BLaER1 treated with 17β-estradiol and CSF1 and Interleukin-3, amounts not matched to agents 10 nM and 100 nM (cell line): ENCODE measurements around the gene SNX10.

Experiments
- H3K27ac ChIP-seq, 11 experiments: shearing (Covaris generic); formaldehyde crosslinking; 2 replicates each; pipeline ENCODE4 v1.8.1; 2022
- H3K27me3 ChIP-seq, 11 experiments: shearing (Covaris generic); formaldehyde crosslinking; 2 replicates each; pipeline ENCODE4 v1.8.1; 2022
- H3K36me3 ChIP-seq, 11 experiments: shearing (Covaris generic); formaldehyde crosslinking; 2 replicates each; pipeline ENCODE4 v1.8.1; 2022
- H3K4me1 ChIP-seq, 10 experiments: shearing (Covaris generic); formaldehyde crosslinking; 2 replicates each; pipeline ENCODE4 v1.8.1; 2022
- H3K4me2 ChIP-seq, 11 experiments: shearing (Covaris generic); formaldehyde crosslinking; 2 replicates each; pipeline ENCODE4 v1.8.1; 2022
- H3K4me3 ChIP-seq, 10 experiments: shearing (Covaris generic); formaldehyde crosslinking; 2 replicates each; pipeline ENCODE4 v1.8.1; 2022
- H3K9ac ChIP-seq, 11 experiments: shearing (Covaris generic); formaldehyde crosslinking; 2 replicates each; pipeline ENCODE4 v1.8.1; 2022
- H3K9me3 ChIP-seq, 11 experiments: shearing (Covaris generic); formaldehyde crosslinking; replicated peaks in 1 of 11; 2 replicates each; pipeline ENCODE4 v1.8.1; 2022
- H4K20me1 ChIP-seq, 11 experiments: shearing (Covaris generic); formaldehyde crosslinking; 2 replicates each; pipeline ENCODE4 v1.8.1; 2022
- Cebpa-rat ChIP-seq, 11 experiments: shearing (Covaris generic); IDR thresholded peaks; 2 replicates each; pipeline ENCODE4 v1.8.1; 2022

SNX10 gene

DNA sequence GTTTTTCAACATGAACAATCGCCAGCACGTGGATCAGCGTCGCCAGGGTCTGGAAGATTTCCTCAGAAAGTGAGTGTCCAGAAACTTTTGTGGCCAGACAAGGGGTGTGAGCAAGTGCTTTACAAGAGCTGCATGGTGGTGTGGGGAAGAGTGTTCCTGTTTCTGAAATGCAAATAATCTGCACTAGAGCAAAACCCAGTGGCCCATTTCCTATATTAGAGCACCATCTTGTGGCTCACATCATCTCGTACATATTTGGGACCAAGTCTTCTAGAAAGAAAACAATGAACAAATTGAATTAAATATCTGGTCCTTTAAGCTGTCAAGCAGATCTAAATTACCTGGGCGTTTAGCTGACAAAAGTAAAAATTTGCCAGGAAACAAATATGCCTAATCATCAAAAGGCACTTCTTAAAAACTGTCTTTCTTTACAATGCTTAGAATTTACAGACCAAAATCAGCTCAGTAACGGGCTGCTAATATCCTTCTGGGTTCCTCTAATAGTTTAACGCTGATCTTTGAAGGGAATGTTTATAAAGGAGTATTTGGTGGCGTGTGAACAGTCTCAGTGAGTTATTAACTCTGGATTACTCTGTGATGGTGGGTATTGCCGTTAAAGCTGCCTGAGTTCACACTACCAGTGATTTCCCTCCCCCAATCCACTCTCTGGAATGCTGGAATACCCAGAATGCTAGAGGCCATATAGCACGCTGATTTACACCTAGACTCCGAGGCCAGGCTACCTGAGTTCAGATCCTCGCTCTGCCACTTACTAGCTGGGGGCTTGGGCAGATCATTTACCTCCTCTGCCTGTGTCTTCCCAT, 73.6 kb downstream of the SNX10 start:
- peaks cover 7 to 22% (median 12%) of the 10 kb centered on the region in 10 experiments for H3K4me1 ChIP-seq
- no peak overlapping the region for H3K4me3 ChIP-seq
- peaks cover 0 to 11% (median 0%) of the 10 kb centered on the region in 11 experiments; a peak in 2 of 22 replicates for H4K20me1 ChIP-seq
- H3K27ac ChIP-seq, result no peak overlapping the region
- H3K36me3 ChIP-seq, result no peaks in the 10 kb centered on the region
- no peaks in the 10 kb centered on the region for H3K9me3 ChIP-seq
- peak overlapping the region in 2 of 11 experiments; percentile 21 to 41; a peak in 3 of 22 replicates for H3K4me2 ChIP-seq
- no peak overlapping the region for H3K9ac ChIP-seq
- H3K27me3 ChIP-seq, result peaks cover 1 to 5% (median 3%) of the 10 kb centered on the region in 11 experiments; a peak in 21 of 22 replicates
- no peak for TF ChIP-seq Cebpa-rat (IDR thresholded peaks at IDR 0.05)

DNA sequence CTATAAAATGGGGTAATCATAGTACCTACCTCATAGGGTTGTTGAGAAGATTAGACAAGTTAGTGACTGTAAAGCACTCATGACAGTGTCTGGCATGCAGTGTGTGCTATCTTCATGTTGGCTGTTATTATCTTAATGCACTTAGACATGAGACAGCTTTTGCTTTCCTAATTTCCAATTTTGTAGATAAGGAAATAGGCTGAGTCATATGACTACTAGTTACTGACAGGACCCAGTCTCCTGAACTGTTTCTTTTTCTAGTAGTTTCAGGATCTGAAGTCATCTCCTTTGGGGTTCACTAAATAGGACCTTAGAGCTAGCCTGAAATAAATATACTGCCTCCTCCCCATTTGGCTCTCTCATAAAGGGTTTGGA, 74.2 kb downstream of the SNX10 start:
- no peak for TF ChIP-seq Cebpa-rat (IDR thresholded peaks at IDR 0.05)
- H3K9me3 ChIP-seq, result no peaks in the 10 kb centered on the region
- H3K27me3 ChIP-seq, result peaks cover 7 to 11% (median 9%) of the 10 kb centered on the region in 11 experiments
- H4K20me1 ChIP-seq, result peaks cover 0 to 12% (median 0%) of the 10 kb centered on the region in 11 experiments; a peak in 2 of 22 replicates
- H3K4me1 ChIP-seq, result peaks cover 8 to 23% (median 11%) of the 10 kb centered on the region in 10 experiments
- no peak overlapping the region for H3K4me2 ChIP-seq
- H3K4me3 ChIP-seq, result no peak overlapping the region
- H3K36me3 ChIP-seq, result no peaks in the 10 kb centered on the region
- H3K9ac ChIP-seq, result no peak overlapping the region
- H3K27ac ChIP-seq, result no peak overlapping the region

DNA sequence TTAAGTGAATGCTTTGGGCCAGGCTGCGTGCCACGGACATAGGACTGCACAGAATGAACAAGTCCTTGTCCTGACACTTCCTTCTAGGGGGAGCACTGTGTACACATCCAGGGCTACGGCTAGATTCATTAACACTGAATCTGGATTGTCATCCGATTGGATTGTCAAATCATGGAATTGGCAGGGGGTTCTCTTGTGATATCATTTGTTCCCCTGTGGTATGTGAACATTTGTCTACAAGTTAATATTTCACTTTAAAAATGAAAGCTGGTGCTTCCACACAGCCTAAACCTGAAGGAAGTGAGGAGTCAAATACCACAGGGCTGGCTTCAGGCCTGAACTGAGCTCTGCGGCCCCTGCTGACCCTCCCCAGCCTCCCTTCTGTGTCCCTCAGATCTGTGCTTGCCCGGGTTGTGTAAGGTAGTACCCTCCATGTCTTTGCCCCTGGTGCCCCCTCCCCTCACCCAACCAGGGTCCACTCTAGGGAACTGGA, 75.6 kb downstream of the SNX10 start:
- Histone ChIP-seq H3K9ac (no peak overlapping the region), H4K20me1 (peaks cover 0 to 12% (median 0%) of the 10 kb centered on the region in 11 experiments; a peak in 3 of 22 replicates), H3K27ac (no peak overlapping the region), H3K4me3 (no peak overlapping the region), H3K9me3 (no peaks in the 10 kb centered on the region), H3K36me3 (no peaks in the 10 kb centered on the region), H3K27me3 (peaks cover 21 to 25% (median 23%) of the 10 kb centered on the region in 11 experiments), H3K4me2 (no peak overlapping the region), H3K4me1 (peaks cover 8 to 23% (median 10%) of the 10 kb centered on the region in 10 experiments)
- TF ChIP-seq Cebpa-rat (IDR thresholded peaks at IDR 0.05), result no peak

DNA sequence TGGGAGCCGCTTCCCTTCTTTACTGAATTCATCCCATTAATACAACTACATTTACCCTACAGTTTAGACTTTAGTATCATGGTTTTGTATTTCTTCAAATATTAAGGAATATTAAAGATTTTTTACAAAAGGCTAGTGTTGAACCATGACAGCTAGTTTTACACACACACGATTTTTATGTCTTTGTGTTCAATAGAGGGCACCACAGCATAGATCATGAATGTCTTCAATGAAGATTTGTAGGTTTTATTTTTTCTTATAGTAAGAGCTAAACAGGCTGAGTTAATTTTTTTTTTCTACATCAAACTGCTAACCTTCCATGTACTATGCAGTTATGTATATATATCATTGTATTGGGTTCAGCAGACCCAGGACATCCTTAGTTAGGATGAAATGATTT, 76.9 kb downstream of the SNX10 start:
- H3K27me3 ChIP-seq, result peaks cover 31 to 38% (median 35%) of the 10 kb centered on the region in 11 experiments
- H3K4me3 ChIP-seq, result no peak overlapping the region
- peaks cover 8 to 17% (median 10%) of the 10 kb centered on the region in 10 experiments for H3K4me1 ChIP-seq
- peaks cover 0 to 12% (median 0%) of the 10 kb centered on the region in 11 experiments; a peak in 4 of 22 replicates for H4K20me1 ChIP-seq
- TF ChIP-seq Cebpa-rat (IDR thresholded peaks at IDR 0.05), result no peak
- H3K9ac ChIP-seq, result no peak overlapping the region
- H3K9me3 ChIP-seq, result no peaks in the 10 kb centered on the region
- H3K27ac ChIP-seq, result no peak overlapping the region
- H3K4me2 ChIP-seq, result no peak overlapping the region
- H3K36me3 ChIP-seq, result no peaks in the 10 kb centered on the region

DNA sequence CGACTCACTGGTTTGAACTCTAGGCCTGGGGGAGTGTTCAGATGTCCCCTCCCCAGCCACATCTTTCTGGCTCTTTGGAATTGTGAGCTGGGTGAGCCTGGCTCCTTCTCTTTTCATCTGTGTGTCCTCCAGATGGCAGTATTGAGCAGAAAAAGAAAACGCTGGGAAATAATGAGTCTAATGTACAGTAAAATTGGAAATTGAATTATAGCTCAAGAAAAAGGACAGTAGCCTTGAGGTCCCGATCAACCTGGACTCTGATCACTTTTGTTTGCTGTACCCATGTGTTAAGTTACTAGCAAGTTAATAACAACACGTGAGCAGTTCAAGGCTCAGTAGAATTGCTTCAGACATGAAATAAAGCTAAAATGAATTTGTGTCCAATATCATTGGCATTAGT, 77.9 kb downstream of the SNX10 start:
- Histone ChIP-seq H3K36me3 (no peaks in the 10 kb centered on the region), H3K4me3 (peak overlapping the region in 3 of 10 experiments; percentile 13 to 28 (median 14); a peak in 1 of 20 replicates), H3K4me2 (peak overlapping the region; percentile 50 to 77 (median 64)), H4K20me1 (peaks cover 0 to 19% (median 0%) of the 10 kb centered on the region in 11 experiments; a peak in 6 of 22 replicates), H3K27ac (no peak overlapping the region), H3K9me3 (no peaks in the 10 kb centered on the region), H3K27me3 (peaks cover 42 to 48% (median 45%) of the 10 kb centered on the region in 11 experiments), H3K9ac (0 out of 22 replicates have a peak overlapping the region, but pooled peaks of 1 of the 11 experiments have one; percentile 2), H3K4me1 (peaks cover 8 to 17% (median 10%) of the 10 kb centered on the region in 10 experiments)
- no peak for TF ChIP-seq Cebpa-rat (IDR thresholded peaks at IDR 0.05)

DNA sequence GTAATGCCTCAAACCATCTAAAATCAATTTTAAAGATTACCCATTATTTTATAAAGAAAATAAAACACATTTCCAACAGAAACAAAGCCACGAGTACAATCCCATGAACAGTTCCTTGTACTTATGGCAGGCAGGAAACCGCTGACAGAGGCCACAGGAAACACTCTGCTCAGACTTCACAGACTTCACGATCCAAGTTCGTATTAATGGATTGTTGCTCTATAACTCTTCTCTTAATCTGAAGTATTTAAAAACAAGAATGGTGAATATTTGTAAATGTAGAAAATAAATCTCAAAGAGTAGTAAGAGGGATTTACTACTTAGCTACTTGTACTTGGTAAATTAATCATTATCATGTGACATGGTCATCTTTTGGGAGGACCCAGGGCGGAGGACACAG, 78.3 kb downstream of the SNX10 start:
- no peak for TF ChIP-seq Cebpa-rat (IDR thresholded peaks at IDR 0.05)
- Histone ChIP-seq H3K27ac (no peak overlapping the region), H4K20me1 (peaks cover 0 to 23% (median 0%) of the 10 kb centered on the region in 11 experiments; a peak in 8 of 22 replicates), H3K4me1 (peaks cover 8 to 14% (median 9%) of the 10 kb centered on the region in 10 experiments), H3K36me3 (no peaks in the 10 kb centered on the region), H3K4me3 (peak overlapping the region in 3 of 10 experiments; percentile 13 to 28 (median 14); a peak in 1 of 20 replicates), H3K27me3 (peaks cover 46 to 53% (median 50%) of the 10 kb centered on the region in 11 experiments), H3K9ac (0 out of 22 replicates have a peak overlapping the region, but pooled peaks of 1 of the 11 experiments have one; percentile 2), H3K9me3 (no peaks in the 10 kb centered on the region), H3K4me2 (peak overlapping the region; percentile 50 to 77 (median 64))

DNA sequence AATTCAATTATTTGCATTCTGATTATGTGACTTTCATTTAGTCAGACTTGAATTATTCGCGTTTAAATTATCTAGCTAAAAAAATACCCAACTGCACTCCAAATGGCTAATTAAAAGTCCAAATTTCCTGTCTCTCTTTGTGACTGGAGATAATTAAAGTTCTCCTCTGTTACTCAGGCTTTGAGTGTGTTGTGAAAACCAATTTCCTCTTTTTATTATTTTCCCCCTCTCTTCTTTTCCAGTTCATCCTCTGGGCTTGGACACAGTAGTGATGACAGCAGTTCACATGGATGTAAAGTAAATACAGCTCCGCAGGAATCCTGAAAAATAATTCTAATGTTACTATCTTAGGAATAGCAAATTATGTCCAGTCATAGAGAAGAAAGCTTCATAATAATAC, 80.6 kb downstream of the SNX10 start:
- TF ChIP-seq Cebpa-rat (IDR thresholded peaks at IDR 0.05), result no peak
- no peaks in the 10 kb centered on the region for H3K9me3 ChIP-seq
- peaks cover 68 to 75% (median 72%) of the 10 kb centered on the region in 11 experiments for H3K27me3 ChIP-seq
- no peak overlapping the region for H3K27ac ChIP-seq
- no peak overlapping the region for H3K4me2 ChIP-seq
- peaks cover 16 to 25% (median 21%) of the 10 kb centered on the region in 10 experiments for H3K4me1 ChIP-seq
- H3K36me3 ChIP-seq, result no peaks in the 10 kb centered on the region
- peaks cover 0 to 42% (median 18%) of the 10 kb centered on the region in 11 experiments; a peak in 21 of 22 replicates for H4K20me1 ChIP-seq
- no peak overlapping the region for H3K4me3 ChIP-seq
- H3K9ac ChIP-seq, result no peak overlapping the region

DNA sequence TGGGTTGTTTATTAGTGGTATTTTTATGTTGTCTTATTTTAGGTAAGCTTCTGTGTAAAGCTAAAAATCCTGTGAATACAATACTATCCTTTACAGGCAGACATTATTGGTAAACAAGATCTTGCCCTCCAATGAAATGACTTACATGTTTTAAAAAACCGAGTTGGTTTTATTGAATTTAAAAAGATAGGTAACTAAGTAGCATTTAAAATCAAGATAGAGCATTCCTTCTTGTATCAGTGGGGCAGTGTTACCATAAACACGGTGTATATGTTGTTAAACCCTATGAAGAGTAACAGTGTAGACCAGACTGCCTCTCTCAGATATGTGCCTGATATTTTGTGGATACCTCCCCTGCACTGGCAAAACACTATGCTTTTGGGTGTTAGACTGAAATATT, 81.0 kb downstream of the SNX10 start:
- no peaks in the 10 kb centered on the region for H3K36me3 ChIP-seq
- H3K9ac ChIP-seq, result no peak overlapping the region
- H3K4me1 ChIP-seq, result peaks cover 16 to 25% (median 21%) of the 10 kb centered on the region in 10 experiments
- peaks cover 0 to 42% (median 19%) of the 10 kb centered on the region in 11 experiments; a peak in 21 of 22 replicates for H4K20me1 ChIP-seq
- H3K4me3 ChIP-seq, result no peak overlapping the region
- no peak for TF ChIP-seq Cebpa-rat (IDR thresholded peaks at IDR 0.05)
- H3K4me2 ChIP-seq, result no peak overlapping the region
- H3K27ac ChIP-seq, result no peak overlapping the region
- H3K9me3 ChIP-seq, result no peaks in the 10 kb centered on the region
- peaks cover 73 to 80% (median 76%) of the 10 kb centered on the region in 11 experiments for H3K27me3 ChIP-seq
